Thyroid gland (tissue), 4 donors: Measurements from ENCODE around the gene COPZ2.

Experiments used
- POLR2A ChIP-seq, 2 donors: fragments of 450-650 bp; IDR thresholded peaks; one replicate each; pipeline ENCODE4 v1.6.1; 2017; ENCODE audit warnings: antibody characterized with exemption in 2 of 2, mild to moderate bottlenecking in 2 of 2, moderate library complexity in 1 of 2
- TF ChIP-seq, protein P1 (sequence below), 6 experiments: fragments of 200-600 bp in 3 of 6; fragments of 450-650 bp in 3 of 6; sonication (generic) in 3 of 6; IDR thresholded peaks; one replicate each; pipeline ENCODE4 v1.5.1; 2016 to 2019; ENCODE audit warnings: antibody characterized with exemption in 6 of 6, mild to moderate bottlenecking in 2 of 6, inconsistent platforms in 1 of 6, moderate library complexity in 1 of 6

DNA sequence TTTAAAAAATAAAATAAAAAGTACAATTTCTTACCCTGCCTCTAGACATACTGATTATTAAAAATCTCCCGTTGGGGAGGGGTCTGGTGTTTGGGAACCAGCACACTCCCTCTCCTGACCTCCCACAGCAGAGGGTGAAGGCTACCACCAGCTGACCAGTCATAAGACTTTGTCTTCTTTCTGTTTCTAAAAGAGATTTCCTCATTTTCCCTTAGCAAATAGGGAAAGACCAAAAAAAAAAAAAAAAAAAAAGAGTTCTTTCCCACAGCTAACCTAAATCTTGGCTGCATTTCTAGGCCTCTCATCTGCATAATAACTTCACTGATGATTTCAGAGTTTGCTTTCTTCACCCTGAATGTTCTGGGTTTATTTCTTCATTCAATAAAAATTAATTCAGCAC, 36.4 kb downstream of the COPZ2 start:
- TF ChIP-seq, protein P1, sequence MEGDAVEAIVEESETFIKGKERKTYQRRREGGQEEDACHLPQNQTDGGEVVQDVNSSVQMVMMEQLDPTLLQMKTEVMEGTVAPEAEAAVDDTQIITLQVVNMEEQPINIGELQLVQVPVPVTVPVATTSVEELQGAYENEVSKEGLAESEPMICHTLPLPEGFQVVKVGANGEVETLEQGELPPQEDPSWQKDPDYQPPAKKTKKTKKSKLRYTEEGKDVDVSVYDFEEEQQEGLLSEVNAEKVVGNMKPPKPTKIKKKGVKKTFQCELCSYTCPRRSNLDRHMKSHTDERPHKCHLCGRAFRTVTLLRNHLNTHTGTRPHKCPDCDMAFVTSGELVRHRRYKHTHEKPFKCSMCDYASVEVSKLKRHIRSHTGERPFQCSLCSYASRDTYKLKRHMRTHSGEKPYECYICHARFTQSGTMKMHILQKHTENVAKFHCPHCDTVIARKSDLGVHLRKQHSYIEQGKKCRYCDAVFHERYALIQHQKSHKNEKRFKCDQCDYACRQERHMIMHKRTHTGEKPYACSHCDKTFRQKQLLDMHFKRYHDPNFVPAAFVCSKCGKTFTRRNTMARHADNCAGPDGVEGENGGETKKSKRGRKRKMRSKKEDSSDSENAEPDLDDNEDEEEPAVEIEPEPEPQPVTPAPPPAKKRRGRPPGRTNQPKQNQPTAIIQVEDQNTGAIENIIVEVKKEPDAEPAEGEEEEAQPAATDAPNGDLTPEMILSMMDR (IDR thresholded peaks at IDR 0.05): no peak
- no peak for TF ChIP-seq POLR2A (IDR thresholded peaks at IDR 0.05)
